IPS-15b (cell line): ENCODE results near the gene CFAP299.

Source experiments
- H3K27me3 ChIP-seq: one replicate; pipeline ENCODE4 v1.6.1; 2013; ENCODE audit warnings: low read length; ENCODE audit not compliant: control insufficient read depth, insufficient read depth
- H3K36me3 ChIP-seq: one replicate; pipeline ENCODE4 v1.6.1; 2013; ENCODE audit warnings: low read length; ENCODE audit not compliant: control insufficient read depth, insufficient read depth
- H3K4me1 ChIP-seq: one replicate; pipeline ENCODE4 v1.6.1; 2013; ENCODE audit warnings: mild to moderate bottlenecking, low read length; ENCODE audit not compliant: control insufficient read depth, insufficient read depth
- H3K4me3 ChIP-seq: one replicate; pipeline ENCODE4 v1.5.1; 2013; ENCODE audit warnings: low read depth, low read length
- H3K9ac ChIP-seq: one replicate; pipeline ENCODE4 v1.6.1; 2013; ENCODE audit warnings: low read depth, mild to moderate bottlenecking, low read length
- H3K9me3 ChIP-seq: one replicate; pipeline ENCODE4 v1.6.1; 2013; ENCODE audit warnings: mild to moderate bottlenecking, low read length; ENCODE audit not compliant: control insufficient read depth, insufficient read depth

The CFAP299 gene

DNA sequence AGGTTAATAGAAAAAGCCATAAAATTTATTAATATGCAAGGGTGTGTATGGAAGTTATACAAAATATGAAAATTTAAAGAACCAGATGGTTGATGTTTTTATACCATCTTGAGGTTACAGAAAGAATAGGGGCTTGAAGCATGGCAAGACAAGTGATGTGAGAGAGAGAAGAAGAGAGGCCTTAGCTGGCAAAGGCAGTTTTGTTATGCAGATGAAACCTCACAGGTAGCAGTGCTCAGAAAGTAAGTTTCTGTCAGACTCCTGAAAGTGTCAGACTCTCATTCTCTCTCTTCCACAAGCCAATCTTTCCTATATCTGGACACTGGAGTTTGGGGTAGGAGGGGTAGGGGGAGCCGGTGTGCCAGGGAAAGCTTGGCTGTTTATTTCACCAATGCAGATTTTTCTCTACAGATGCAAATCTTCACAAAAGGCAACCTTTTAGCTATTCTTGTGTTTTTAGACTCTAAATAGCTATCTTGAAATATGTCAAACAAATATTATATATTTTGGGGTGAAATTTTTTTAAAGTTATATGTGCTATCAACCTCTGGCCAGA lies 124.5 kb downstream of the CFAP299 start:
- Histone ChIP-seq H3K4me1 (peaks cover 15% of the 10 kb centered on the region), H3K27me3 (no peaks in the 10 kb centered on the region), H3K9ac (no peak overlapping the region), H3K36me3 (no peaks in the 10 kb centered on the region), H3K9me3 (no peaks in the 10 kb centered on the region), H3K4me3 (no peak overlapping the region)

DNA sequence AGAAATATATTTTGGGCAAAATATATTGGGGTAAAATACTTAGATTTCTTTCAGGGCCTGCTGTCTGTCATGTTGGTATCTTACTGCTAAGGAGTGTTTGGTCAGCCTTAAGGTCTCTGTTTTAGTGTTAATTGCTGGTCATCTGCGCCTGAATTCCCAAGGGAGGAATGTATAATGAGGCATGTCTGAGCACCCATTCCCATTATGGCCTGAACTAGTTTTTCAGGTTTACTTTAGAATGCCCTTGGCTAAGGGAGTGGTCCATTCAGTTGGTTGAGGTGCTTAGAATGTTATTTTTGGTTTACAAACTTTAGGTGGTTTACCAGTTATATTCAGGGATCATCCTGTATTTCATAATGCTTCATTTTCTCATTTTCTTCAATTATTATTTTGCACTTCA lies 125.9 kb downstream of the CFAP299 start:
- Histone ChIP-seq H3K27me3 (no peaks in the 10 kb centered on the region), H3K4me3 (no peak overlapping the region), H3K4me1 (peaks cover 15% of the 10 kb centered on the region), H3K9me3 (no peaks in the 10 kb centered on the region), H3K9ac (no peak overlapping the region), H3K36me3 (no peaks in the 10 kb centered on the region)

GRCh38 chr4:80462621-80463091 lies 127.1 kb downstream of the CFAP299 start:
- Histone ChIP-seq H3K36me3 (no peaks in the 10 kb centered on the region), H3K27me3 (no peaks in the 10 kb centered on the region), H3K9me3 (no peaks in the 10 kb centered on the region), H3K9ac (no peak overlapping the region), H3K4me3 (no peak overlapping the region), H3K4me1 (peaks cover 15% of the 10 kb centered on the region)

GRCh38 chr4:80463509-80463908 lies 128.0 kb downstream of the CFAP299 start:
- no peaks in the 10 kb centered on the region for H3K9me3 ChIP-seq
- no peaks in the 10 kb centered on the region for H3K36me3 ChIP-seq
- peaks cover 15% of the 10 kb centered on the region for H3K4me1 ChIP-seq
- no peak overlapping the region for H3K9ac ChIP-seq
- H3K27me3 ChIP-seq: no peaks in the 10 kb centered on the region
- no peak overlapping the region for H3K4me3 ChIP-seq

DNA sequence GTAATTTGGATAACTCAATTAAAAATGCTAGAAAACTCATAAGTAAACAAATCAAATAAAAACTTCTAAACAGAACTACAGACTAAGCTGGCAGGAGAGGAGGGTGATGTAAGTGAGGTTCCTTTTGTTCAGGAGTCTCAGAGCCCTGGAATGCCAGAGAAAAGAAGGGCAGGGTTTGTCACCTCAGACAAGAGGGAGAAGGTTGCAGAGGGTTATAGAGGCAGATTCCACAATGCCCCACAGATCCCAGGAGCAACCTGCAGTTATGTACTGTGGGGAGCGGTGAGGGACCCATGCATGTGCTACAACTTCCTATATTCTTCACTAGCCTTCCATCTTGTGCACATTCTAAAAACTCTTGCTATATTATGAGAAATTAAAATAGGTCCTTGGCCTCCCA lies 129.7 kb downstream of the CFAP299 start:
- no peaks in the 10 kb centered on the region for H3K9me3 ChIP-seq
- no peaks in the 10 kb centered on the region for H3K36me3 ChIP-seq
- no peak overlapping the region for H3K4me3 ChIP-seq
- H3K4me1 ChIP-seq: peaks cover 19% of the 10 kb centered on the region
- H3K9ac ChIP-seq: no peak overlapping the region
- H3K27me3 ChIP-seq: no peaks in the 10 kb centered on the region

DNA sequence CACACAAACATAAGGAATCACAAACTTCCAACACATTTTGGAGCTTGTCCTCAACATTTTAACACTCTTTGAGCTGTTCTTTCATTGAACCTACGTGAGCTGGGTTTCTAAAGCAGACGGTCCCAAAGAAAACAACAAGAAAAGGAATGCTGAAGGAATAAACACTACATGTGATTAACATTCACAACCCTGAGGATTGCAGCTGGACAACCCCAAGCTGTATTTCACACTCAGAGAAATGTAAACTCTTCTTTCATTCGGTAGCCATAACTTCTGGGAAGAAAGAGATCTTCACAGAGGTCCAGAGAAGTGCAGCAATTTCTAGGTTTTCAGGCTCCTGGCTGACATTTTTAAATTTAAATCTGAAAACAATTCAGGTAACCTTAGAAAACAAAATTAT lies 130.2 kb downstream of the CFAP299 start:
- Histone ChIP-seq H3K27me3 (no peaks in the 10 kb centered on the region), H3K4me3 (no peak overlapping the region), H3K4me1 (peaks cover 18% of the 10 kb centered on the region), H3K9ac (no peak overlapping the region), H3K36me3 (no peaks in the 10 kb centered on the region), H3K9me3 (no peaks in the 10 kb centered on the region)

DNA sequence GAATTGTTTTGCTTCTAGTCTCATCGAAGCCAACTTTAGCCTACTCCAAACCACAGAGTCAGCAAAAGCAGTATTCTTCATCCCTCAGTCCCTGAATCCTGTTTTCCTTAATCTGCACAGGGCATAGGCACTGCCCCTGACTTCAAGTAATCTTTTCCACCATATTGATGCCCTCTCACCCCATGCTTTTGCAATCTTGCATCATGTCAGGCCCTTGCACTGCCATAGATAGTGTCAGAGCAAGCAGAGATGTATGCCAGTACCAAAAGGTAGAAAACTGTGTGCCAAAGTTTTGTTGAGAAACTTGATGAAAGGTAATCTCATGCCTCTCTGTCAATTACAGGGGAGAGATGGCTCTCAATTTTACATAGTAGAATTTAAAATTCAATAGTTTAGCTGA lies 131.1 kb downstream of the CFAP299 start:
- Histone ChIP-seq H3K9me3 (no peaks in the 10 kb centered on the region), H3K4me3 (no peak overlapping the region), H3K4me1 (peaks cover 22% of the 10 kb centered on the region), H3K9ac (no peak overlapping the region), H3K36me3 (no peaks in the 10 kb centered on the region), H3K27me3 (no peaks in the 10 kb centered on the region)

DNA sequence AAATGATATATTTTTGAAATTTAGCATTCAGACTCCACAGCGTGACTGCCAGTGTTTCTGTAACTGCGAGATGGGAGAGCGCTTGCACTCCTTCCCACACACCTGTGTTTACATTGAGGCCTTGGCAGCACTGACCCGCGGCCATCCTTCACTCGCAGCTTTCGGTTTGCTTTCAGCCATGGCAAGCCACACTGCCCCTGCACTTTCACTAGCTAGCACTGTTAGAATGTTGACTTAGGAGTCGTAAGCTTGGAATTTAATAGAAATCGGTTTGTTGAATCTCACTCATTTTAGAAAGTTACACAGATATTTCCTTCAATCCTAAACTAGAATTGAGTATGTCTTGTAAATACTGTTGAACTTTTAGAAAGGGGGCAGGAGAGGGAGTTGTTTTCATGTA lies 136.2 kb downstream of the CFAP299 start:
- H3K9ac ChIP-seq: no peak overlapping the region
- no peaks in the 10 kb centered on the region for H3K27me3 ChIP-seq
- H3K36me3 ChIP-seq: no peaks in the 10 kb centered on the region
- H3K4me1 ChIP-seq: peaks cover 22% of the 10 kb centered on the region
- H3K9me3 ChIP-seq: no peaks in the 10 kb centered on the region
- peak overlapping the region; percentile 6 for H3K4me3 ChIP-seq

- H3K4me1 ChIP-seq: peaks cover 13% of the 10 kb centered on the region
- no peaks in the 10 kb centered on the region for H3K9me3 ChIP-seq
- no peaks in the 10 kb centered on the region for H3K36me3 ChIP-seq
- no peaks in the 10 kb centered on the region for H3K27me3 ChIP-seq
- no peak overlapping the region for H3K4me3 ChIP-seq
- H3K9ac ChIP-seq: no peak overlapping the region
Measured at GRCh38 chr4:80475236-80475635, 139.7 kb downstream of the CFAP299 start.

DNA sequence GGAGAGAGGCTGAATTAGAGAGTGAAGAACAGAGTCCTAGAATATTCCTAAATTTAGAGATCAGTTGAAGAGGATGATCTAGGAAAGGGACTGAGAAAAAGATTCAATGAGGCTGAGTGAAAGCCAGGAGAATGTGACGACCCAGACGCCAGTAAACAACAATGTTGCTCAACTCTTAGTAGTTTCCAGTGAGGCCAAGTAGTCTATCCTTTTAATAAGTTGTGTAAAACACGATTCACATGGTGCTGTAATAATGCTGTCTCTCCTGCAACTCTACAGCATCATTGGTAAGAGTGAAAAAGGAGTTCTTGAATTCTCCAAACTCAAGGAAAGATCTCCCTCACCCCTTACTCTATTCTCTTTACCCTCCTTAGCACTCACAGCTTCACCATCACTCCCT lies 140.3 kb downstream of the CFAP299 start:
- H3K36me3 ChIP-seq: no peaks in the 10 kb centered on the region
- H3K9ac ChIP-seq: no peak overlapping the region
- H3K9me3 ChIP-seq: no peaks in the 10 kb centered on the region

DNA sequence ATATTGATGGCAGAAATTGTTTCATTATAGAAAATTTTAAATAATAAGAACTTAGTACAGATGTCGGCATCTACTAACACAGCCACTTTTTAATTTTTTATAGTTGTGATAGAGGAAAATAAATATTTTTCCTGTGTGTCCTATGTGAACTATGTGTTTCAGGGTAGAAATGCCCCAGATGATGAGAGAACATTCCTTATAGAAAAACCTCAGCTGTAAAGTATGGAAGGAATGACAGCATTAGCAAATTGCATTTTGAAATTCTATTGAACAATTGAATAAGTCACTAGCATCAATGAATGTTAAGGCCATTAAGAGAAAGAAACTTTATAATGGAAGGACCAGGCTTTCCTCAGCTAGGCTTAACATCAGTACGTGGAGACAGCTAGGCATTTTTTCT lies 149.2 kb downstream of the CFAP299 start:
- Histone ChIP-seq H3K4me3 (no peak overlapping the region), H3K4me1 (peaks cover 3% of the 10 kb centered on the region), H3K27me3 (no peaks in the 10 kb centered on the region), H3K9ac (no peak overlapping the region), H3K9me3 (no peaks in the 10 kb centered on the region), H3K36me3 (no peaks in the 10 kb centered on the region)

More for the DNA sequence above, 140.3 kb downstream of the CFAP299 start:
- H3K4me3 ChIP-seq: no peak overlapping the region
- peaks cover 9% of the 10 kb centered on the region for H3K4me1 ChIP-seq
- no peaks in the 10 kb centered on the region for H3K27me3 ChIP-seq

DNA sequence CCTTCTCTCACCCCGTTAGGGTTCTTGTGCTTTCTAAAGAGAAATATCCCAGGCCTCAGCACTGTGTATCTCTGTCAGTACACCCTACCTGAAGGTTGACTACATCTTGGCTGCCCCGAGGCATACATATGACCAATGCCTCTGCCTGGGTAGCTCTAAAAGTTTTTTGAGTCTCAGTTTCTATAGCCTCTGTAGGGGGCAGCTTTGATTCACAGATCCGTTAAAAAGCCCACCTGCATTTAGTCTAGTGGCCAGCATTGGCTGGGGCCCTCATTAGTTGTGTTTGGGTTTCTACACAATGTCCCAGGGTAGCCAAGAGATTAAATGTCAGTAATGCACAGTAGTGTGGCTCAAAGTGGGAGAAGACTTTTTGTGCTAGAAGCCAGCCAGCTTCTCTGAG lies 151.1 kb downstream of the CFAP299 start:
- Histone ChIP-seq H3K9me3 (no peaks in the 10 kb centered on the region), H3K4me3 (no peak overlapping the region), H3K36me3 (no peaks in the 10 kb centered on the region), H3K27me3 (no peaks in the 10 kb centered on the region), H3K9ac (no peak overlapping the region), H3K4me1 (peaks cover 3% of the 10 kb centered on the region)
